Gastroesophageal sphincter (tissue), 4 donors: ENCODE measurements around the gene HS1BP3. TPM values are rescaled to one million over a fixed set of nuclear protein-coding genes. Genes with fewer than 3 reads are reported as not detected.

Experiments used
- ATAC-seq: fragments of 150-250 bp; one replicate; pipeline ENCODE4 v1.9.1; 2016; ENCODE audit warnings: mild to moderate bottlenecking, moderate library complexity
- H3K27ac ChIP-seq, 4 donors: fragments of 200-600 bp; sonication (generic) in 3 of 4; 1 replicate in 3 of 4; 2 replicates in 1 of 4; pipeline ENCODE4 v1.5.1; 2016 to 2019
- H3K27me3 ChIP-seq: fragments of 200-600 bp; sonication (generic); one replicate; pipeline ENCODE4 v1.5.1; 2019
- H3K36me3 ChIP-seq, 2 donors: fragments of 200-600 bp; sonication (generic); one replicate each; pipeline ENCODE4 v1.5.1; 2019; ENCODE audit warnings: control low read depth in 1 of 2
- H3K4me1 ChIP-seq, 3 donors: fragments of 200-600 bp; sonication (generic); 1 replicate in 2 of 3; 2 replicates in 1 of 3; pipeline ENCODE4 v1.5.1; 2016 to 2019; ENCODE audit warnings: control low read depth in 2 of 3
- H3K4me3 ChIP-seq, 2 donors: fragments of 200-600 bp; sonication (generic); one replicate each; pipeline ENCODE4 v1.5.1; 2019; ENCODE audit warnings: mild to moderate bottlenecking in 1 of 2, moderate library complexity in 1 of 2
- H3K9me3 ChIP-seq, 3 donors: fragments of 200-600 bp; sonication (generic); one replicate each; pipeline ENCODE4 v1.5.1; 2017 to 2019; ENCODE audit warnings: control low read depth in 2 of 3
- CTCF ChIP-seq, 4 experiments: fragments of 200-600 bp in 2 of 4; fragments of 450-650 bp in 2 of 4; sonication (generic) in 1 of 4; IDR thresholded peaks; one replicate each; pipeline ENCODE4 v1.5.1; 2017 to 2019; ENCODE audit warnings: antibody characterized with exemption in 4 of 4, mild to moderate bottlenecking in 2 of 4, moderate library complexity in 2 of 4
- EP300 ChIP-seq: sonication (generic); formaldehyde crosslinking; IDR thresholded peaks from one replicate; pipeline ENCODE4 v1.6.1; 2017; ENCODE audit warnings: antibody characterized with exemption, mild to moderate bottlenecking
- POLR2A ChIP-seq, 2 donors: fragments of 450-650 bp; IDR thresholded peaks; one replicate each; pipeline ENCODE4 v1.6.1; 2017; ENCODE audit warnings: antibody characterized with exemption in 2 of 2, mild to moderate bottlenecking in 2 of 2, moderate library complexity in 1 of 2
- POLR2AphosphoS5 ChIP-seq: sonication (generic); formaldehyde crosslinking; IDR thresholded peaks from one replicate; pipeline ENCODE4 v1.6.1; 2017; ENCODE audit warnings: antibody characterized with exemption
- WGBS, 2 donors: methylation state at CpG; one replicate each; pipeline ENCODE4 v1.1.5; 2018; ENCODE audit warnings: low coverage in 1 of 2; 5-methylcytosine and 5-hydroxymethylcytosine counted together
- total RNA-seq, 4 donors: library from RNA; depleted of rRNA; stranded (reverse); fragments of >200 nt; gene quantifications; one replicate each; pipeline ENCODE4 v1.1.0, GENCODE V29; 2016

Gene HS1BP3
- total RNA-seq, 4 donors from 2014 or later, result 42.8 to 89.1 (median 61.4) TPM

GRCh38 chr2:20620696-20621365 lies 30.1 kb downstream of the HS1BP3 start:
- Histone ChIP-seq H3K4me1 (peaks cover 15 to 94% (median 45%) of the 10 kb centered on the region in 3 donors), H3K27me3 (no peaks in the 10 kb centered on the region), H3K36me3 (peaks cover 0 to 57% of the 10 kb centered on the region in 2 donors), H3K27ac (peak overlapping the region; percentile 89 to 99 (median 98)), H3K9me3 (no peaks in the 10 kb centered on the region), H3K4me3 (no peak overlapping the region)
- WGBS, 2 donors, result 83% methylated on average over 3 of the region's 4 CpGs; no CpG with 5 or more reads in 1 of the 2 donors
- ATAC-seq, result no peak
- no peak for TF ChIP-seq EP300
- no peak for TF ChIP-seq POLR2AphosphoS5
- no peak for TF ChIP-seq CTCF (IDR thresholded peaks at IDR 0.05)
- TF ChIP-seq POLR2A (IDR thresholded peaks at IDR 0.05), result no peak

- Histone ChIP-seq H3K27ac (peak overlapping the region; percentile 89 to 99 (median 98)), H3K36me3 (peaks cover 0 to 57% of the 10 kb centered on the region in 2 donors), H3K27me3 (no peaks in the 10 kb centered on the region), H3K4me3 (no peak overlapping the region), H3K9me3 (no peaks in the 10 kb centered on the region), H3K4me1 (peaks cover 15 to 94% (median 51%) of the 10 kb centered on the region in 3 donors)
- no peak for TF ChIP-seq CTCF (IDR thresholded peaks at IDR 0.05)
- TF ChIP-seq POLR2A (IDR thresholded peaks at IDR 0.05), result no peak
- TF ChIP-seq POLR2AphosphoS5, result no peak
- 69 to 89% methylated on average over 5 to 7 of the region's 8 CpGs for WGBS, 2 donors
- ATAC-seq, result no peak
Observed at GRCh38 chr2:20620271-20620681, 30.6 kb downstream of the HS1BP3 start.

GRCh38 chr2:20619624-20620024 lies 31.3 kb downstream of the HS1BP3 start:
- Histone ChIP-seq H3K36me3 (peaks cover 0 to 52% of the 10 kb centered on the region in 2 donors), H3K27me3 (no peaks in the 10 kb centered on the region), H3K4me3 (no peak overlapping the region), H3K4me1 (peaks cover 17 to 94% (median 57%) of the 10 kb centered on the region in 3 donors), H3K27ac (peak overlapping the region; percentile 89 to 99 (median 98)), H3K9me3 (no peaks in the 10 kb centered on the region)
- WGBS, 2 donors, result 60% methylated on average over 1 of the region's 13 CpGs; no CpG with 5 or more reads in 1 of the 2 donors
- ATAC-seq, result no peak
- TF ChIP-seq CTCF (IDR thresholded peaks at IDR 0.05), result no peak
- TF ChIP-seq POLR2A (IDR thresholded peaks at IDR 0.05), result no peak
- no peak for TF ChIP-seq POLR2AphosphoS5
- no peak for TF ChIP-seq EP300

- Histone ChIP-seq H3K9me3 (no peaks in the 10 kb centered on the region), H3K4me1 (peaks cover 20 to 99% (median 64%) of the 10 kb centered on the region in 3 donors), H3K27me3 (no peaks in the 10 kb centered on the region), H3K4me3 (peak overlapping the region in 1 of 2 donors; percentile 1), H3K36me3 (peaks cover 0 to 46% of the 10 kb centered on the region in 2 donors), H3K27ac (peak overlapping the region; percentile 89 to 99 (median 98))
- 77 to 80% methylated on average over 1 to 7 of the region's 15 CpGs for WGBS, 2 donors
- TF ChIP-seq CTCF (IDR thresholded peaks at IDR 0.05) (no peak), POLR2AphosphoS5 (no peak), POLR2A (IDR thresholded peaks at IDR 0.05) (no peak), EP300 (no peak)
- ATAC-seq, result no peak
Observed at GRCh38 chr2:20618886-20619521, 31.9 kb downstream of the HS1BP3 start.
